Panc1 (cell line): ENCODE measurements around the gene IYD. TPM values are rescaled to one million over a fixed set of nuclear protein-coding genes. Genes with fewer than 3 reads are reported as not detected.

Source experiments
- ATAC-seq: fragments of 200-7000 bp; cut with Tn5 transposase; 2 replicates; pipeline ENCODE4 v1.9.1; 2020; ENCODE audit warnings: mild to moderate bottlenecking, moderate library complexity
- BruUV-seq: library from RNA; stranded (reverse); fragments of 400-500 nt; replicated peaks from 2 replicates; lab custom pipeline; 2021; lab: Mats Ljungman, UMichigan
- CTCF ChIA-PET: fragments of 300-600 bp; sonication (Branson Sonifier 250); formaldehyde crosslinking; loops from one replicate; lab custom pipeline; 2022; ENCODE audit warnings: antibody characterized with exemption; lab: Charles Lee
- POLR2A ChIA-PET: fragments of 300-600 bp; sonication (Branson Sonifier 250); formaldehyde crosslinking; loops from one replicate; lab custom pipeline; 2022; ENCODE audit warnings: antibody characterized with exemption; lab: Charles Lee
- DNase-seq: peaks from one replicate; pipeline ENCODE4 v3.0.0-alpha.2; 2010; ENCODE audit warnings: low read depth, low spot score
- H3K27ac ChIP-seq: 2 replicates; pipeline ENCODE4 v1.5.1; 2011; ENCODE audit warnings: mild to moderate bottlenecking, low read length, inconsistent platforms
- H3K27me3 ChIP-seq: fragments of 200-500 bp; sonication (Bioruptor generic); 2 replicates; pipeline ENCODE4 v1.6.0; 2014; ENCODE audit warnings: low read length, inconsistent platforms; ENCODE audit not compliant: control insufficient read depth, insufficient read depth
- H3K36me3 ChIP-seq: fragments of 200-500 bp; sonication (Bioruptor generic); 2 replicates; pipeline ENCODE4 v1.5.1; 2014; ENCODE audit warnings: inconsistent platforms, mild to moderate bottlenecking, low read length, moderate library complexity; ENCODE audit not compliant: control insufficient read depth, insufficient read depth
- H3K4me1 ChIP-seq: 2 replicates; pipeline ENCODE4 v1.5.1; 2011; ENCODE audit warnings: inconsistent platforms, mild to moderate bottlenecking, low read length, moderate library complexity; ENCODE audit not compliant: control insufficient read depth, insufficient read depth
- H3K4me3 ChIP-seq, 2 experiments: 2 replicates each; pipeline ENCODE4 v1.5.1; 2011 to 2012; ENCODE audit warnings: low read depth in 2 of 2, low read length in 2 of 2, mild to moderate bottlenecking in 2 of 2, inconsistent platforms in 1 of 2, moderate library complexity in 1 of 2
- H3K9me3 ChIP-seq: fragments of 200-500 bp; sonication (Bioruptor generic); 2 replicates; pipeline ENCODE4 v1.5.1; 2014; ENCODE audit warnings: low read depth, mild to moderate bottlenecking, inconsistent platforms, low read length, moderate library complexity; ENCODE audit not compliant: control insufficient read depth, insufficient read depth
- POLR2AphosphoS5 ChIP-seq: IDR thresholded peaks from 2 replicates; pipeline ENCODE4 v1.6.1; 2012; ENCODE audit warnings: mild to moderate bottlenecking, low read depth, low read length, moderate library complexity
- REST ChIP-seq, 2 experiments: IDR thresholded peaks; 2 replicates each; pipeline ENCODE4 v1.6.1; 2011 to 2012; ENCODE audit warnings: low read depth in 2 of 2, control low read depth in 1 of 2, low read length in 1 of 2, mild to moderate bottlenecking in 1 of 2, moderate library complexity in 1 of 2; ENCODE audit not compliant: insufficient read depth in 1 of 2
- SIN3A ChIP-seq: IDR thresholded peaks from 2 replicates; pipeline ENCODE4 v1.6.1; 2012; ENCODE audit warnings: low read depth, mild to moderate bottlenecking, low read length, moderate library complexity, borderline replicate concordance; ENCODE audit not compliant: insufficient read depth
- TCF7L2 ChIP-seq: IDR thresholded peaks from 2 replicates; pipeline ENCODE4 v1.6.1; 2011; ENCODE audit warnings: mild to moderate bottlenecking, low read depth, low read length, inconsistent platforms
- in situ Hi-C: cut with HindIII; loops from 2 replicates; pipeline ENCODE4 v1.10.0; 2016; ENCODE audit warnings: low sequenced_read_pairs, low pct_unique_long_range_greater_than_20kb
- intact Hi-C: fragments of 100-400 bp; cut with micrococcal nuclease; formaldehyde crosslinking; loops from one replicate; pipeline ENCODE4 v1.10.0; 2022; ENCODE audit not compliant: unreplicated experiment
- total RNA-seq: library from RNA; stranded (reverse); gene quantifications from one replicate; pipeline ENCODE4 v1.2.1, GENCODE V29; 2021; ENCODE audit not compliant: unreplicated experiment
- TF ChIP-seq, protein P1 (sequence below): fragments of 450-650 bp; IDR thresholded peaks from 2 replicates; pipeline ENCODE4 v1.5.1; 2017; ENCODE audit warnings: mild to moderate bottlenecking

Gene IYD
- total RNA-seq, 1 experiment from 2014 or later, result 0.03 TPM

GRCh38 chr6:150395388-150396009 is 26.7 kb downstream of the IYD start:
- Histone ChIP-seq H3K4me3 (no peak overlapping the region), H3K9me3 (no peaks in the 10 kb centered on the region), H3K27me3 (0 out of 2 replicates have a peak, but pooled peaks cover 3% of the 10 kb centered on the region), H3K36me3 (no peaks in the 10 kb centered on the region), H3K27ac (no peak overlapping the region), H3K4me1 (no peaks in the 10 kb centered on the region)
- in situ Hi-C loops (no loop called here), intact Hi-C loops (loop anchor here (2.0 kb wide), 1 partner anchor 315 kb away; no protein-coding TSS in a partner anchor)
- TF ChIP-seq REST (IDR thresholded peaks at IDR 0.05; ENCODE audit: insufficient read depth in 1 of 2, low read depth in 2 of 2, low read length in 1 of 2) (no peak), POLR2AphosphoS5 (no peak), TCF7L2 (no peak), SIN3A (no peak)
- TF ChIP-seq, protein P1, sequence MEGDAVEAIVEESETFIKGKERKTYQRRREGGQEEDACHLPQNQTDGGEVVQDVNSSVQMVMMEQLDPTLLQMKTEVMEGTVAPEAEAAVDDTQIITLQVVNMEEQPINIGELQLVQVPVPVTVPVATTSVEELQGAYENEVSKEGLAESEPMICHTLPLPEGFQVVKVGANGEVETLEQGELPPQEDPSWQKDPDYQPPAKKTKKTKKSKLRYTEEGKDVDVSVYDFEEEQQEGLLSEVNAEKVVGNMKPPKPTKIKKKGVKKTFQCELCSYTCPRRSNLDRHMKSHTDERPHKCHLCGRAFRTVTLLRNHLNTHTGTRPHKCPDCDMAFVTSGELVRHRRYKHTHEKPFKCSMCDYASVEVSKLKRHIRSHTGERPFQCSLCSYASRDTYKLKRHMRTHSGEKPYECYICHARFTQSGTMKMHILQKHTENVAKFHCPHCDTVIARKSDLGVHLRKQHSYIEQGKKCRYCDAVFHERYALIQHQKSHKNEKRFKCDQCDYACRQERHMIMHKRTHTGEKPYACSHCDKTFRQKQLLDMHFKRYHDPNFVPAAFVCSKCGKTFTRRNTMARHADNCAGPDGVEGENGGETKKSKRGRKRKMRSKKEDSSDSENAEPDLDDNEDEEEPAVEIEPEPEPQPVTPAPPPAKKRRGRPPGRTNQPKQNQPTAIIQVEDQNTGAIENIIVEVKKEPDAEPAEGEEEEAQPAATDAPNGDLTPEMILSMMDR, result peak; percentile 83
- CTCF ChIA-PET, result interaction anchor here (0.6 to 1.5 kb wide), 8 partner anchors 22 to 504 kb away, joined by 3 to 9 read pairs (median 4); no protein-coding TSS in a partner anchor
- peak; percentile 96 for ATAC-seq
- POLR2A ChIA-PET, result interaction anchor here (0.7 kb wide), 1 partner anchor 96 kb away, joined by 3 read pairs; no protein-coding TSS in a partner anchor
- no peak for DNase-seq
- BruUV-seq, result no TSS peak

DNA sequence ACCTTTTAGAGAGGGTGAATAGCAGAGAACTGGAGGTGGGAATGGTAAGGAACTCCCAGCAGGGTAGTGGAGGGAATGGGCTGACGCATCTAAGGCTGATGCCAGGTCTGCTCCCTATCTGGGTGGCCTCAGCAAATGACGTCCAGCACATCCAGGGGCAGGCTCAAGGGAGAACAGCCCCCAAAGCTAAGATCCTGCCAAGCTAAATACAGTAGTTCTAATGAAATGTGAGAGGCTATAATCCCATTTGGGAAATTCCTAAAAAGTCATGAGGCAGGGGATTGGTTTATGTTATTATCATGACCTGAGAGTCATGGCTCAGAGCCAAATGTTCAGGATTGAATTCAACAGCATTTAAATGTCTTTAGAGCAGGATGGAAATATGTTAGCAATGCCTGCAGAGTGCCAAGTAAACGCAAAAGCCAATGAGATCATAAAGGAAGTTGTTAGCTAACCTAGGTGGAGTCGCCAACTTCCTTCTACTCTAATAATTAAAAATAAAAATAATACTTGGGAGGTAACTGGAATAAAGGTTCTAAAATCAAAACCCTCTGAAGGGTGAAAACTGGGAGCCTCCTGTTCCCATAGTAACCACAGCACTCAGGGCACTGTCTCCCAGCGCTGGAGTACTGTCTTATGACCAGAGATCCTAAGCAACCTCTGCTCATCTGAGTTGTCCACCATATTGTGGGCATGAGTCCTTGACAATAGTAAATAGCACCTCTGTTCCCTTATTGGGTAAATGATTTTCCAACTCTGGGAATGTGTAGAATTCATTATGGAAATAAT is 34.8 kb downstream of the IYD start:
- H3K4me1 ChIP-seq, result no peaks in the 10 kb centered on the region
- in situ Hi-C loops (no loop called here), intact Hi-C loops (no loop called here)
- no peak for ATAC-seq
- peaks cover 5% of the 10 kb centered on the region for H3K27me3 ChIP-seq
- H3K9me3 ChIP-seq, result no peaks in the 10 kb centered on the region
- BruUV-seq, result no TSS peak
- TF ChIP-seq SIN3A, result no peak
- TF ChIP-seq, protein P1, result no peak
- H3K36me3 ChIP-seq, result no peaks in the 10 kb centered on the region
- no peak for DNase-seq
- ChIA-PET CTCF (no interaction called here), POLR2A (no interaction called here)
- no peak overlapping the region for H3K27ac ChIP-seq
- H3K4me3 ChIP-seq, result no peak overlapping the region
